Caco-2 (cell line): Measurements from ENCODE around the gene PMVK. TPM values are rescaled to one million over a fixed set of nuclear protein-coding genes. Genes with fewer than 3 reads are reported as not detected.

Experiments used
- BruUV-seq: library from RNA; stranded (reverse); fragments of 400-500 nt; replicated peaks from 2 replicates; lab custom pipeline; 2021; lab: Mats Ljungman, UMichigan
- CTCF ChIA-PET: fragments of 300-600 bp; sonication (Branson Sonifier 250); formaldehyde crosslinking; loops from one replicate; lab custom pipeline; 2022; ENCODE audit warnings: antibody characterized with exemption; lab: Charles Lee
- POLR2A ChIA-PET: fragments of 300-600 bp; sonication (Branson Sonifier 250); formaldehyde crosslinking; loops from one replicate; lab custom pipeline; 2022; ENCODE audit warnings: antibody characterized with exemption; lab: Charles Lee
- DNase-seq, 2 experiments: peaks; one replicate each; pipeline versions ENCODE4 v3.0.0 to v3.0.0-alpha.2; 2020 to 2022
- H3K27me3 ChIP-seq: replicated peaks from 2 replicates; pipeline ENCODE4 v1.6.0; 2011; ENCODE audit warnings: low read length; ENCODE audit not compliant: control insufficient read depth, insufficient read depth
- H3K36me3 ChIP-seq: 2 replicates; pipeline ENCODE4 v1.5.1; 2011; ENCODE audit warnings: low read length; ENCODE audit not compliant: control insufficient read depth, insufficient read depth
- H3K4me1 ChIP-seq: fragments of 250-450 bp; sonication (Bioruptor Pico); 2 replicates; pipeline ENCODE4 v1.5.1; 2020; ENCODE audit warnings: mild to moderate bottlenecking
- H3K4me3 ChIP-seq: 2 replicates; pipeline ENCODE4 v1.5.1; 2011; ENCODE audit warnings: low read depth, mild to moderate bottlenecking, control low read depth, low read length
- H3K9me3 ChIP-seq: fragments of 250-450 bp; sonication (Bioruptor Pico); 2 replicates; pipeline ENCODE4 v1.5.1; 2020; ENCODE audit warnings: mild to moderate bottlenecking, moderate library complexity
- H3K27ac Mint-ChIP-seq: one replicate; pipeline ENCODE4 v1.8.0; 2022; ENCODE audit warnings: mixed read lengths; ENCODE audit not compliant: unreplicated experiment
- H3K27me3 Mint-ChIP-seq: one replicate; pipeline ENCODE4 v1.8.0; 2022; ENCODE audit warnings: mixed read lengths; ENCODE audit not compliant: insufficient read depth, unreplicated experiment
- H3K36me3 Mint-ChIP-seq: one replicate; pipeline ENCODE4 v1.8.0; 2022; ENCODE audit warnings: mild to moderate bottlenecking, mixed read lengths; ENCODE audit not compliant: insufficient read depth, unreplicated experiment
- H3K4me1 Mint-ChIP-seq: one replicate; pipeline ENCODE4 v1.8.0; 2022; ENCODE audit warnings: low read depth, mixed read lengths; ENCODE audit not compliant: unreplicated experiment
- H3K4me3 Mint-ChIP-seq: one replicate; pipeline ENCODE4 v1.8.0; 2022; ENCODE audit warnings: mild to moderate bottlenecking, moderate library complexity, mixed read lengths; ENCODE audit not compliant: unreplicated experiment
- H3K9me3 Mint-ChIP-seq: one replicate; pipeline ENCODE4 v1.8.0; 2022; ENCODE audit warnings: mixed read lengths; ENCODE audit not compliant: unreplicated experiment
- CTCF ChIP-seq, 2 experiments: fragments of 200-600 bp in 1 of 2; IDR thresholded peaks; 1 replicate in 1 of 2; 2 replicates in 1 of 2; pipeline versions ENCODE4 v1.5.1 to v1.8.0; 2011 to 2022; ENCODE audit warnings: antibody characterized with exemption in 1 of 2, control low read depth in 1 of 2, inconsistent platforms in 1 of 2, low read depth in 1 of 2, low read length in 1 of 2, mild to moderate bottlenecking in 1 of 2, moderate library complexity in 1 of 2; ENCODE audit not compliant: insufficient read depth in 1 of 2, severe bottlenecking in 1 of 2, unreplicated experiment in 1 of 2
- intact Hi-C: fragments of 100-400 bp; cut with micrococcal nuclease; formaldehyde crosslinking; loops from one replicate; pipeline ENCODE4 v1.10.0; 2022; ENCODE audit not compliant: unreplicated experiment
- total RNA-seq: library from RNA; stranded (reverse); gene quantifications from 2 replicates; pipeline ENCODE4 v1.2.3, GENCODE V29; 2022

PMVK gene
- total RNA-seq, 1 experiment from 2014 or later: 25.1 TPM

- TSS peak; percentile 74 for BruUV-seq
- CTCF ChIA-PET: interaction anchor here (0.9 to 1.6 kb wide), 3 partner anchors 12 to 95 kb away, joined by 4 to 15 read pairs (median 8); partner anchors contain the start of gene CKS1B
Observed at GRCh38 chr1:154962156-154962749, 25.7 kb upstream of the PMVK start.

DNA sequence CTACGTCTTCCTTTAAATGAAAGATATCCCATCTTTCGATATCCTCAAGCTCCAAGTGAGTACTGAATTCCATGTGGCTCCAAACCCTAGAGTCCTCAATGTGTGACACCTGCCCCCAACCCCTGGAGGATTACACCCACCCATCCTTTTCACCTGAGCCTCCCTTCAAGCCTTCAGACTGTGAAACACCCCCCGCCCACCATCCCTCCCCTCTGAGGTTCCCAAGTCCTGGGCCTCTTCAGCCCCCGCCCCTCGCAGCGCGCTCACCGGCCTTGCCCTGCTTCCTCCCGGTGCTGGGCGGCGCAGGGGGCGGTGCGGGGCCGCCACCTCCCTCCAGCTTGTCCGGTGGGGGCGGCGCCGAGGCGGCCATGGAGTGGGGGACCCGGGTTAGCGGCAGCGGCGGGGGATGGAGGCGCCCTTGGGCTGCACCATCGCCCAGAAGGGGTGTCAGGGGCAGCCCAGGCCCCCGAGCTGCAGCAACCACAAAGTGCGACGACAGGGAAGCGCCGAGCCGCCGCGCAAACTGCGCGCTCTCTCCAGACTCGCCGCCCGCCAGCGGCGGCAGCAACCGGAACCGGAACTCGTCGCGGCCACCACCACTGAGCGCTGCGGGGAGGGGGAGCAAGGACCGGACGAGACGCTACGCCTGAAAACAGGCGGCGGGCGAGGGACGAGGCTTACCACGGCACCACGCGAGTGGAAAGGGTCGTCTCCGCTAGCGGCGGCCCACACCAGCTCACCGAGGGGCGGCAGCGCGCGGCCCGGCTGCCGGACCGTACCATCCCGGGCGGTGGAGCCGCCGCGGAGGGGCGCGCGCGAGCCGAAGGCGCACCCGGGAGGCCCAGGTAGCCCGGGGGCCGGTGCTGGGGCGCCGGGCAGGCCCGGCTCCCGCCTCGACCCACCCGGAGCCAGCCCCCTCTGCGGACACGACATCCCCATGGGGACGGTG, 25.0 kb upstream of the PMVK start, which contains the start of gene PYGO2:
Gene PYGO2 (minus strand): TSS at position 576 of the 949 bp plus-strand sequence. CDS start 206 bp downstream, at position 370.
- Histone ChIP-seq H3K9me3 (no peaks in the 10 kb centered on the region), H3K27me3 (no peaks in the 10 kb centered on the region), H3K4me1 (peaks cover 14% of the 10 kb centered on the region), H3K36me3 (peaks cover 4% of the 10 kb centered on the region), H3K4me3 (peak within 1 kb of the TSS; percentile 95)
- peak; percentile 87 to 90 for DNase-seq
- Mint-ChIP-seq H3K9me3 (no peaks in the 10 kb centered on the region), H3K36me3 (peaks cover 58% of the 10 kb centered on the region), H3K27me3 (no peaks in the 10 kb centered on the region), H3K4me3 (peak within 1 kb of the TSS; percentile 88), H3K4me1 (peaks cover 18% of the 10 kb centered on the region), H3K27ac (peak within 1 kb of the TSS; percentile 81)
- peak; percentile 23 to 55 for TF ChIP-seq CTCF (IDR thresholded peaks at IDR 0.05; ENCODE audit: insufficient read depth in 1 of 2, low read depth in 1 of 2, low read length in 1 of 2, severe bottlenecking in 1 of 2, unreplicated experiment in 1 of 2)
- intact Hi-C loops: loop anchor here (1.0 kb wide), 3 partner anchors 11 to 39 kb away; no protein-coding TSS in a partner anchor
- BruUV-seq: no TSS peak
- CTCF ChIA-PET: interaction anchor here (0.6 to 1.6 kb wide), 11 partner anchors 9 to 124 kb away, joined by 3 to 17 read pairs (median 6); partner anchors contain the start of genes CKS1B and FLAD1
- POLR2A ChIA-PET: interaction anchor here (0.5 to 2.1 kb wide), 13 partner anchors 9 to 741 kb away, joined by 3 to 20 read pairs (median 6); partner anchors contain the start of genes CKS1B, FLAD1, LENEP and PMVK

More at GRCh38 chr1:154962156-154962749, 25.7 kb upstream of the PMVK start:
- Histone ChIP-seq H3K27me3 (no peaks in the 10 kb centered on the region), H3K9me3 (no peaks in the 10 kb centered on the region), H3K4me1 (peaks cover 6% of the 10 kb centered on the region; the same call in 1 of the 2 replicates), H3K36me3 (peaks cover 4% of the 10 kb centered on the region), H3K4me3 (peak overlapping the region; percentile 95)
- H3K4me1 Mint-ChIP-seq: peaks cover 13% of the 10 kb centered on the region
- POLR2A ChIA-PET: interaction anchor here (0.7 to 2.1 kb wide), 5 partner anchors 8 to 37 kb away, joined by 5 to 20 read pairs (median 11); partner anchors contain the start of genes CKS1B, PMVK and SHC1
- peaks cover 53% of the 10 kb centered on the region for H3K36me3 Mint-ChIP-seq
- H3K4me3 Mint-ChIP-seq: peak overlapping the region; percentile 88
- no peaks in the 10 kb centered on the region for H3K27me3 Mint-ChIP-seq
- no peak for TF ChIP-seq CTCF (IDR thresholded peaks at IDR 0.05; ENCODE audit: insufficient read depth in 1 of 2, low read depth in 1 of 2, low read length in 1 of 2, severe bottlenecking in 1 of 2, unreplicated experiment in 1 of 2)
- no peak for DNase-seq
- H3K27ac Mint-ChIP-seq: peak overlapping the region; percentile 81
- intact Hi-C loops: no loop called here
- H3K9me3 Mint-ChIP-seq: no peaks in the 10 kb centered on the region
